ENCODE results near the gene RPL9. TPM values are rescaled to one million over a fixed set of nuclear protein-coding genes. Genes with fewer than 3 reads are reported as not detected.

RPL9 gene
- total and polyA plus RNA-seq, 4 donors, result 706 to 2,385 (median 1,263) TPM

GRCh38 chr4:39494354-39494753, 35.6 kb upstream of the RPL9 start:
- 100% methylated on average over 1 of the region's 1 CpG for WGBS (ENCODE audit: insufficient coverage)
- no peak for DNase-seq (ENCODE audit: low read depth in 4 of 6, low spot score in 6 of 6)
- Histone ChIP-seq H3K9me3 (ENCODE audit: control insufficient read depth, insufficient read depth, low read length) (no peaks in the 10 kb centered on the region), H3K4me1 (ENCODE audit: control insufficient read depth, insufficient read depth, low read length) (no peaks in the 10 kb centered on the region), H3K36me3 (ENCODE audit: control insufficient read depth, insufficient read depth, low read length) (peaks cover 5% of the 10 kb centered on the region), H3K27ac (ENCODE audit: low read depth, low read length) (no peak overlapping the region), H3K4me3 (ENCODE audit: low read depth, low read length) (no peak overlapping the region), H3K27me3 (ENCODE audit: control insufficient read depth, insufficient read depth, low read length) (no peaks in the 10 kb centered on the region)

- no peaks in the 10 kb centered on the region for H3K4me1 ChIP-seq (ENCODE audit: control insufficient read depth, insufficient read depth, low read length)
- H3K36me3 ChIP-seq (ENCODE audit: control insufficient read depth, insufficient read depth, low read length), result no peaks in the 10 kb centered on the region
- no peaks in the 10 kb centered on the region for H3K27me3 ChIP-seq (ENCODE audit: control insufficient read depth, insufficient read depth, low read length)
- no peak for DNase-seq (ENCODE audit: low read depth in 4 of 6, low spot score in 6 of 6)
- 83% methylated on average over 1 of the region's 2 CpGs for WGBS (ENCODE audit: insufficient coverage)
- no peak overlapping the region for H3K27ac ChIP-seq (ENCODE audit: low read depth, low read length)
- no peaks in the 10 kb centered on the region for H3K9me3 ChIP-seq (ENCODE audit: control insufficient read depth, insufficient read depth, low read length)
- no peak overlapping the region for H3K4me3 ChIP-seq (ENCODE audit: low read depth, low read length)
Observed at GRCh38 chr4:39490322-39490721, 31.6 kb upstream of the RPL9 start.

- Histone ChIP-seq H3K36me3 (ENCODE audit: control insufficient read depth, insufficient read depth, low read length) (no peaks in the 10 kb centered on the region), H3K9me3 (ENCODE audit: control insufficient read depth, insufficient read depth, low read length) (peaks cover 4% of the 10 kb centered on the region), H3K27me3 (ENCODE audit: control insufficient read depth, insufficient read depth, low read length) (no peaks in the 10 kb centered on the region), H3K4me3 (ENCODE audit: low read depth, low read length) (no peak overlapping the region), H3K4me1 (ENCODE audit: control insufficient read depth, insufficient read depth, low read length) (no peaks in the 10 kb centered on the region), H3K27ac (ENCODE audit: low read depth, low read length) (no peak overlapping the region)
- 87% methylated on average over 10 of the region's 10 CpGs for WGBS (ENCODE audit: insufficient coverage)
- no peak for DNase-seq (ENCODE audit: low read depth in 4 of 6, low spot score in 6 of 6)
Observed at GRCh38 chr4:39486221-39486804, 27.6 kb upstream of the RPL9 start.

DNA sequence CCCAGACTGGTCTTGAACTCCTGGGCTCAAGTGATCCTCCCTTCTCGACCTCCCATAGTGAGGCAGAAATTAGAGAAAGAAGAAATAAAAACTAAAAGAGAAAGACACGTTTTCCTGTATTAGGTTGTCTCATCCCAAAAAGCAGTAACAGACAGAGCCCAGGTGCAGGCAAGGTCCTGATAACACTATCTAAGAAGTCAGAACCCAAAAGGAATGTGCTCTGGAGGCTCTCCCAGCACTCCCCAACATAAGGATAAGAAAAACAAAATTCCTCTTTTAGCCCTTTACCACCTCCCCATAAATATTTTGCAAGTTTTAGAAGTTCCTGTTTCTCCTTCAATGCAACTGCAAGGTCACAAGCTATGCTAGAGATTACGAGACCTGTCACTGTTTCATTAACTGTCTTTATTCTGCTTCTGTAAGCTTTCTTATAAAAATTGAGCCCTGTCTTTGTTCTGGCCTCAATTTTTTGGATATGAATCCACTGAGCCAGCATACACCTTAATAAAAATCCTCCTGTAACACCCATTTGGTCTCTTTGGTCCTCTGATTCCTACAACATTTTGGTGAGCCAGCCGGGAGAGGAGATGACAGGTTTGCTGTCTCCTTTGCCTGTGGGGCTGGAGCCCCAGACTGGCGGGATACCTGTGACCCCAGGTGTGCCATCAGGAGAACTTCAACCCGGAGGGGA, 26.0 kb upstream of the RPL9 start:
- Histone ChIP-seq H3K36me3 (ENCODE audit: control insufficient read depth, insufficient read depth, low read length) (peaks cover 6% of the 10 kb centered on the region), H3K4me1 (ENCODE audit: control insufficient read depth, insufficient read depth, low read length) (no peaks in the 10 kb centered on the region), H3K9me3 (ENCODE audit: control insufficient read depth, insufficient read depth, low read length) (peaks cover 4% of the 10 kb centered on the region), H3K27ac (ENCODE audit: low read depth, low read length) (no peak overlapping the region), H3K27me3 (ENCODE audit: control insufficient read depth, insufficient read depth, low read length) (no peaks in the 10 kb centered on the region), H3K4me3 (ENCODE audit: low read depth, low read length) (no peak overlapping the region)
- 87% methylated on average over 5 of the region's 6 CpGs for WGBS (ENCODE audit: insufficient coverage)
- no peak for DNase-seq (ENCODE audit: low read depth in 4 of 6, low spot score in 6 of 6)

DNA sequence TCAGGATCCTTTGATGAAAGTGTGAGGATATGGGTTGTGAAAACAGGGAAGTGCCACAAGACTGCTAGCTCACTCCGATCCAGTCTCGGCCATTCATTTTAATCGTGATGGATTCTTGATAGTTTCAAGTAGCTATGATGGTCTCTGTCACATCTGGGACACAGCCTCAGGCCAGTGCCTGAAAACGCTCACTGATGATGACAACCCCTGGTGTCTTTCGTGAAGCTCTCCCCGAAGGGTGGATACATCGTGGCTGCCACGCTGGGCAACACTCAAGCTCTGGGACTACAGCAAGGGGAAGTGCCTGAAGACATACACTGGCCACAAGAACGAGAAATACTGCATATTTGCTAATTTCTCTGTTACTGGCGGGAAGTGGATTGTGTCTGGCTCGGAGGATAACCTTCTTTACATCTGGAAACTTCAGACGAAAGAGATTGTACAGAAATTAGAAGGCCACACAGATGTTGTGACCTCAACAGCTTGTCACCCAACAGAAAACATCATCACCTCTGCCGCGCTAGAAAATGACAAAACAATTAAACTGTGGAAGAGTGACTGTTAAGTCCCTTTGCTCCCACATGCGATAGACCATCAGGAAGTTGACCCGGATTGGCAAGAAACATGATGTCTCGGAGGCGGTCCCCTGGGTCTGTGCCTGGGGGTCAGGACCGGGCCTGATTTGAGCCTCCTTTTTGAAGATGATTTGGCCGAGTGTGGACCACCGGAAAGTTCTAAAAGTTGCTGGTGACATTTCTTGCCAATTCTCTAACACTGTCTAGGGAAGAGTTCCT, 22.4 kb upstream of the RPL9 start:
- no peak overlapping the region for H3K27ac ChIP-seq (ENCODE audit: low read depth, low read length)
- no peak for DNase-seq (ENCODE audit: low read depth in 4 of 6, low spot score in 6 of 6)
- peaks cover 4% of the 10 kb centered on the region for H3K9me3 ChIP-seq (ENCODE audit: control insufficient read depth, insufficient read depth, low read length)
- no peaks in the 10 kb centered on the region for H3K4me1 ChIP-seq (ENCODE audit: control insufficient read depth, insufficient read depth, low read length)
- H3K27me3 ChIP-seq (ENCODE audit: control insufficient read depth, insufficient read depth, low read length), result no peaks in the 10 kb centered on the region
- 88% methylated on average over 15 of the region's 21 CpGs for WGBS (ENCODE audit: insufficient coverage)
- H3K36me3 ChIP-seq (ENCODE audit: control insufficient read depth, insufficient read depth, low read length), result peaks cover 9% of the 10 kb centered on the region
- H3K4me3 ChIP-seq (ENCODE audit: low read depth, low read length), result no peak overlapping the region

GRCh38 chr4:39480251-39480650, 21.5 kb upstream of the RPL9 start:
- no peak overlapping the region for H3K27ac ChIP-seq (ENCODE audit: low read depth, low read length)
- H3K4me1 ChIP-seq (ENCODE audit: control insufficient read depth, insufficient read depth, low read length), result no peaks in the 10 kb centered on the region
- H3K9me3 ChIP-seq (ENCODE audit: control insufficient read depth, insufficient read depth, low read length), result peaks cover 4% of the 10 kb centered on the region
- 94% methylated on average over 24 of the region's 27 CpGs for WGBS (ENCODE audit: insufficient coverage)
- no peaks in the 10 kb centered on the region for H3K27me3 ChIP-seq (ENCODE audit: control insufficient read depth, insufficient read depth, low read length)
- DNase-seq (ENCODE audit: low read depth in 4 of 6, low spot score in 6 of 6), result no peak
- peaks cover 14% of the 10 kb centered on the region for H3K36me3 ChIP-seq (ENCODE audit: control insufficient read depth, insufficient read depth, low read length)
- H3K4me3 ChIP-seq (ENCODE audit: low read depth, low read length), result no peak overlapping the region

GRCh38 chr4:39476187-39476895, 17.6 kb upstream of the RPL9 start:
- peak in 2 of 6 donors; percentile 58 to 80 for DNase-seq (ENCODE audit: low read depth in 4 of 6, low spot score in 6 of 6)
- Histone ChIP-seq H3K36me3 (ENCODE audit: control insufficient read depth, insufficient read depth, low read length) (peaks cover 26% of the 10 kb centered on the region), H3K4me1 (ENCODE audit: control insufficient read depth, insufficient read depth, low read length) (no peaks in the 10 kb centered on the region), H3K9me3 (ENCODE audit: control insufficient read depth, insufficient read depth, low read length) (no peaks in the 10 kb centered on the region), H3K27me3 (ENCODE audit: control insufficient read depth, insufficient read depth, low read length) (no peaks in the 10 kb centered on the region), H3K4me3 (ENCODE audit: low read depth, low read length) (no peak overlapping the region), H3K27ac (ENCODE audit: low read depth, low read length) (peak overlapping the region; percentile 10)
- 53% methylated on average over 2 of the region's 5 CpGs for WGBS (ENCODE audit: insufficient coverage)

DNA sequence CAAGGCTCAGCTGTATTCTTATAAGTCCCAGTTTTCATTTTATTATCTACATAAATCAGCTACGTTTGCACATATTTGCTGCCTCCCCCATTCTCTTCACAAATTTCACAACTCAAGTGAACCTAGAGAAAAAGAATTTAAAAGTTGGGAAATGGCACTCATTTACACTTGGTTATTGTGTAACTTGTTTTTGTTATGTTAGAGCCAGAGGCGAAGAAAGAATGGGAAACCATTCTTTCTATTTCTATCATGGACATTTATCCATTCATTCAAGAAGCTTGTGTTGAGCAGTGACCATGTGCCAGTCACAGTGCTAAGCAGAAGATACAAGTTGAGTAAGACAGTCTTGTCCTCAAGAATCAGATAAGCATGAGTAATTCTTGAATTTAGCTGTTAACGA, 13.7 kb upstream of the RPL9 start:
- Histone ChIP-seq H3K9me3 (ENCODE audit: control insufficient read depth, insufficient read depth, low read length) (no peaks in the 10 kb centered on the region), H3K27me3 (ENCODE audit: control insufficient read depth, insufficient read depth, low read length) (no peaks in the 10 kb centered on the region), H3K4me3 (ENCODE audit: low read depth, low read length) (no peak overlapping the region), H3K27ac (ENCODE audit: low read depth, low read length) (no peak overlapping the region), H3K4me1 (ENCODE audit: control insufficient read depth, insufficient read depth, low read length) (no peaks in the 10 kb centered on the region), H3K36me3 (ENCODE audit: control insufficient read depth, insufficient read depth, low read length) (peaks cover 22% of the 10 kb centered on the region)
- WGBS (ENCODE audit: insufficient coverage), result no CpG with 5 or more reads among the region's 3 CpGs
- DNase-seq (ENCODE audit: low read depth in 4 of 6, low spot score in 6 of 6), result no peak

GRCh38 chr4:39470402-39470801, 11.7 kb upstream of the RPL9 start:
- Histone ChIP-seq H3K9me3 (ENCODE audit: control insufficient read depth, insufficient read depth, low read length) (no peaks in the 10 kb centered on the region), H3K4me3 (ENCODE audit: low read depth, low read length) (no peak overlapping the region), H3K4me1 (ENCODE audit: control insufficient read depth, insufficient read depth, low read length) (no peaks in the 10 kb centered on the region), H3K27ac (ENCODE audit: low read depth, low read length) (no peak overlapping the region), H3K36me3 (ENCODE audit: control insufficient read depth, insufficient read depth, low read length) (peaks cover 24% of the 10 kb centered on the region), H3K27me3 (ENCODE audit: control insufficient read depth, insufficient read depth, low read length) (no peaks in the 10 kb centered on the region)
- WGBS (ENCODE audit: insufficient coverage), result no CpG with 5 or more reads among the region's 1 CpG
- DNase-seq (ENCODE audit: low read depth in 4 of 6, low spot score in 6 of 6), result no peak
